ENCODE results near the gene FGF14.

GRCh38 chr13:102003848-102004570, 397.8 kb downstream of the FGF14 start:
- TF ChIP-seq, protein P1, sequence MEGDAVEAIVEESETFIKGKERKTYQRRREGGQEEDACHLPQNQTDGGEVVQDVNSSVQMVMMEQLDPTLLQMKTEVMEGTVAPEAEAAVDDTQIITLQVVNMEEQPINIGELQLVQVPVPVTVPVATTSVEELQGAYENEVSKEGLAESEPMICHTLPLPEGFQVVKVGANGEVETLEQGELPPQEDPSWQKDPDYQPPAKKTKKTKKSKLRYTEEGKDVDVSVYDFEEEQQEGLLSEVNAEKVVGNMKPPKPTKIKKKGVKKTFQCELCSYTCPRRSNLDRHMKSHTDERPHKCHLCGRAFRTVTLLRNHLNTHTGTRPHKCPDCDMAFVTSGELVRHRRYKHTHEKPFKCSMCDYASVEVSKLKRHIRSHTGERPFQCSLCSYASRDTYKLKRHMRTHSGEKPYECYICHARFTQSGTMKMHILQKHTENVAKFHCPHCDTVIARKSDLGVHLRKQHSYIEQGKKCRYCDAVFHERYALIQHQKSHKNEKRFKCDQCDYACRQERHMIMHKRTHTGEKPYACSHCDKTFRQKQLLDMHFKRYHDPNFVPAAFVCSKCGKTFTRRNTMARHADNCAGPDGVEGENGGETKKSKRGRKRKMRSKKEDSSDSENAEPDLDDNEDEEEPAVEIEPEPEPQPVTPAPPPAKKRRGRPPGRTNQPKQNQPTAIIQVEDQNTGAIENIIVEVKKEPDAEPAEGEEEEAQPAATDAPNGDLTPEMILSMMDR (conservative IDR thresholded peaks at IDR 0.05): no peak
- no peak for TF ChIP-seq ZFX (IDR thresholded peaks at IDR 0.05)

Measured in C4-2B (cell line).